Epithelial cell of esophagus (primary cell): ENCODE results near the gene PSMD4.

Experiments used
- DNase-seq: peaks from one replicate; pipeline ENCODE4 v3.0.0; 2010; ENCODE audit warnings: low read depth
- H3K4me3 ChIP-seq: 2 replicates; pipeline ENCODE4 v1.5.1; 2011; ENCODE audit warnings: mild to moderate bottlenecking, low read length, control low read depth
- TF ChIP-seq, protein P1 (sequence below): IDR thresholded peaks from 2 replicates; pipeline ENCODE4 v1.5.1; 2011; ENCODE audit warnings: low read depth, mild to moderate bottlenecking, low read length, control low read depth, inconsistent platforms; ENCODE audit not compliant: insufficient read depth; ENCODE audit errors: missing control alignments

The PSMD4 gene

DNA sequence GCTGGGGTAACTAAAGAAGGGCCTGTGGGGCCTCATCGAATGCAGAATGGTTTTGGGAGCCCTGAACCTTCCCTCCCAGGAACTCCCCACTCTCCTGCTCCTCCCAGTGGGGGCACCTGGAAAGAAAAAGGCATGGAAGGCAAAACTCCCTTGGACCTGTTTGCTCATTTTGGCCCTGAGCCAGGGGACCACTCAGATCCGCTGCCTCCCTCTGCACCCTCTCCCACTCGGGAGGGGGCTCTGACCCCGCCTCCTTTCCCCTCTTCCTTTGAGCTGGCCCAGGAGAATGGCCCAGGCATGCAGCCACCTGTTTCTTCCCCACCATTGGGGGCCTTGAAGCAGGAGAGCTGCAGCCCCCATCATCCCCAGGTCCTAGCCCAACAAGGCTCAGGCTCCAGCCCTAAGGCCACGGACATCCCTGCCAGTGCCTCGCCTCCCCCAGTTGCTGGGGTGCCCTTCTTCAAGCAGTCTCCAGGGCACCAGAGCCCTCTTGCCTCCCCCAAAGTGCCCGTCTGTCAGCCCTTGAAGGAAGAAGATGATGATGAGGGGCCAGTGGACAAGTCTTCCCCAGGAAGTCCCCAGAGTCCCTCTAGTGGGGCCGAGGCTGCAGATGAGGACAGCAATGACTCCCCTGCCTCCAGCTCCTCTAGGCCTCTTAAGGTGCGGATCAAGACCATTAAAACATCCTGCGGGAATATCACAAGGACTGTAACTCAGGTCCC is 32.2 kb downstream of the PSMD4 start:
- TF ChIP-seq, protein P1, sequence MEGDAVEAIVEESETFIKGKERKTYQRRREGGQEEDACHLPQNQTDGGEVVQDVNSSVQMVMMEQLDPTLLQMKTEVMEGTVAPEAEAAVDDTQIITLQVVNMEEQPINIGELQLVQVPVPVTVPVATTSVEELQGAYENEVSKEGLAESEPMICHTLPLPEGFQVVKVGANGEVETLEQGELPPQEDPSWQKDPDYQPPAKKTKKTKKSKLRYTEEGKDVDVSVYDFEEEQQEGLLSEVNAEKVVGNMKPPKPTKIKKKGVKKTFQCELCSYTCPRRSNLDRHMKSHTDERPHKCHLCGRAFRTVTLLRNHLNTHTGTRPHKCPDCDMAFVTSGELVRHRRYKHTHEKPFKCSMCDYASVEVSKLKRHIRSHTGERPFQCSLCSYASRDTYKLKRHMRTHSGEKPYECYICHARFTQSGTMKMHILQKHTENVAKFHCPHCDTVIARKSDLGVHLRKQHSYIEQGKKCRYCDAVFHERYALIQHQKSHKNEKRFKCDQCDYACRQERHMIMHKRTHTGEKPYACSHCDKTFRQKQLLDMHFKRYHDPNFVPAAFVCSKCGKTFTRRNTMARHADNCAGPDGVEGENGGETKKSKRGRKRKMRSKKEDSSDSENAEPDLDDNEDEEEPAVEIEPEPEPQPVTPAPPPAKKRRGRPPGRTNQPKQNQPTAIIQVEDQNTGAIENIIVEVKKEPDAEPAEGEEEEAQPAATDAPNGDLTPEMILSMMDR: no peak
- no peak overlapping the region for H3K4me3 ChIP-seq

DNA sequence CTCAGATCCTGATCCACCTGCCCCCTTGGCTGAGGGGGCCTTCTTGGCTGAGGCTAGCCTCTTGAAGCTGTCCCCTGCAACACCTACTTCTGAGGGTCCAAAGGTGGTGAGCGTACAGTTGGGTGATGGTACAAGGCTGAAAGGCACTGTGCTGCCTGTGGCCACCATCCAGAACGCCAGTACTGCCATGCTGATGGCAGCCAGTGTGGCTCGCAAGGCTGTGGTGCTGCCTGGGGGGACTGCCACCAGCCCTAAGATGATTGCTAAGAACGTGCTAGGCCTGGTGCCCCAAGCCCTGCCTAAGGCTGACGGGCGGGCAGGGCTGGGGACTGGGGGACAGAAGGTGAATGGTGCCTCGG is 32.8 kb downstream of the PSMD4 start:
- TF ChIP-seq, protein P1: no peak
- no peak overlapping the region for H3K4me3 ChIP-seq
- no peak for DNase-seq

More for the DNA sequence above, 32.2 kb downstream of the PSMD4 start:
- no peak for DNase-seq

DNA sequence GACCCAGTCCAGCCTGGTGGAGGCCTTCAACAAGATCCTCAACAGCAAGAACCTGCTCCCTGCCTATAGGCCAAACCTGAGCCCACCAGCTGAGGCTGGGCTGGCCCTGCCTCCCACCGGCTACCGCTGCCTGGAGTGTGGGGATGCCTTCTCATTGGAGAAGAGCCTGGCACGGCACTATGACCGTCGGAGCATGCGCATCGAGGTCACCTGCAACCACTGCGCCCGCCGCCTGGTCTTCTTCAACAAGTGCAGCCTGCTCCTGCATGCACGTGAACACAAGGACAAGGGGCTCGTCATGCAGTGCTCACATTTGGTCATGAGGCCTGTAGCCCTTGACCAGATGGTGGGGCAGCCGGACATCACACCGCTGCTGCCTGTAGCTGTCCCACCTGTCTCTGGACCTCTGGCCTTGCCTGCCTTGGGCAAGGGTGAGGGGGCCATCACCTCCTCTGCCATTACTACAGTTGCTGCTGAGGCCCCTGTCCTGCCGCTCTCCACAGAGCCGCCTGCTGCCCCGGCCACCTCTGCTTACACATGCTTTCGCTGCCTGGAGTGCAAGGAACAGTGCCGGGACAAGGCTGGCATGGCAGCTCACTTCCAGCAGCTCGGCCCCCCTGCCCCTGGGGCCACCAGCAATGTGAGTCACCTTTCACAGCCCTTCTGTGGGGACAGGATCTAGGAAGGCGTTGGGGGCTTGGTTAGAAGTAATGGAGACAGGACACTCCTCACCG is 33.4 kb downstream of the PSMD4 start:
- DNase-seq: no peak
- TF ChIP-seq, protein P1: no peak

DNA sequence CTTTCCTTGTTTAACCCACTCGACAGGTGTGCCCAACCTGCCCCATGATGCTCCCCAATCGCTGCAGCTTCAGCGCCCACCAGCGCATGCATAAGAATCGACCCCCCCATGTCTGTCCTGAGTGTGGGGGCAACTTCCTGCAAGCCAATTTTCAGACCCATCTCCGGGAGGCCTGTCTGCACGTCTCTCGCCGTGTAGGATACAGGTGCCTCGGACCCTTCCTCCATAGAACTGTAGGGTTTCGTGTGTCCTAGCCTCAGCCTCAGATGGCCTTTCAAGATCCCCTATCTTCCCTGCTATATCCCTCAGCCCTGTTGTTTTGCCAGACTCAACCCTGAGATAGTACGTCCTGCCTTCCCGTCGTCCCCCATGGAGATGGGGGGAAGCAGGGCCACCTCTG is 34.0 kb downstream of the PSMD4 start:
- TF ChIP-seq, protein P1: no peak

More for the DNA sequence above, 33.4 kb downstream of the PSMD4 start:
- no peak overlapping the region for H3K4me3 ChIP-seq

DNA sequence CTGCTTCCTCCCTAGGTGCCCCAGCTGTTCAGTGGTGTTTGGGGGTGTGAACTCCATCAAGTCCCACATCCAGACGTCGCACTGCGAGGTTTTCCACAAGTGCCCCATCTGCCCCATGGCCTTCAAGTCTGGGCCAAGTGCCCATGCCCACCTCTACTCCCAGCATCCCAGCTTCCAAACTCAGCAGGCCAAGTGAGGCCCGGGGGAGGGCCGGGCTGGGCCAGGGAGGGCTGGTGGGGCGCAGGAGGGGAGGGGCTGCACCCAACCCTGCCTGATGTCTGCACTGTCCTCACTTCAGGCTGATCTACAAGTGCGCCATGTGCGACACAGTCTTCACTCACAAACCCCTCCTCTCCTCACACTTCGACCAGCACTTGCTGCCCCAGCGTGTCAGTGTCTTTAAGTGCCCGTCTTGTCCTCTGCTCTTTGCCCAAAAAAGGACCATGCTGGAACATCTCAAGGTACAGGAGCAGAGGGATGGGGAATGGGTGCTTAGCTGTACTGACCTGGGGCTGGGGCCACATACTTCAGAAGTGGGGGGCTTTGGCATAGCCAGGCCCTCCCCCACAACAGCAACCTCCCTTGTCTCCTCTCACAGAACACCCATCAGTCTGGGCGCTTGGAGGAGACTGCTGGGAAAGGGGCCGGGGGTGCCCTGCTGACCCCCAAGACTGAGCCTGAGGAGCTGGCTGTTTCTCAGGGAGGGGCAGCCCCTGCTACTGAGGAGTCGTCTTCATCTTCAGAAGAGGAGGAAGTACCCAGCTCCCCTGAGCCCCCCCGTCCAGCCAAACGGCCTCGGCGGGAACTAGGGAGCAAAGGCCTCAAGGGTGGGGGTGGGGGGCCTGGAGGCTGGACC is 34.8 kb downstream of the PSMD4 start:
- TF ChIP-seq, protein P1: no peak
- H3K4me3 ChIP-seq: no peak overlapping the region
- DNase-seq: no peak

More for the DNA sequence above, 34.0 kb downstream of the PSMD4 start:
- DNase-seq: no peak
- H3K4me3 ChIP-seq: no peak overlapping the region

DNA sequence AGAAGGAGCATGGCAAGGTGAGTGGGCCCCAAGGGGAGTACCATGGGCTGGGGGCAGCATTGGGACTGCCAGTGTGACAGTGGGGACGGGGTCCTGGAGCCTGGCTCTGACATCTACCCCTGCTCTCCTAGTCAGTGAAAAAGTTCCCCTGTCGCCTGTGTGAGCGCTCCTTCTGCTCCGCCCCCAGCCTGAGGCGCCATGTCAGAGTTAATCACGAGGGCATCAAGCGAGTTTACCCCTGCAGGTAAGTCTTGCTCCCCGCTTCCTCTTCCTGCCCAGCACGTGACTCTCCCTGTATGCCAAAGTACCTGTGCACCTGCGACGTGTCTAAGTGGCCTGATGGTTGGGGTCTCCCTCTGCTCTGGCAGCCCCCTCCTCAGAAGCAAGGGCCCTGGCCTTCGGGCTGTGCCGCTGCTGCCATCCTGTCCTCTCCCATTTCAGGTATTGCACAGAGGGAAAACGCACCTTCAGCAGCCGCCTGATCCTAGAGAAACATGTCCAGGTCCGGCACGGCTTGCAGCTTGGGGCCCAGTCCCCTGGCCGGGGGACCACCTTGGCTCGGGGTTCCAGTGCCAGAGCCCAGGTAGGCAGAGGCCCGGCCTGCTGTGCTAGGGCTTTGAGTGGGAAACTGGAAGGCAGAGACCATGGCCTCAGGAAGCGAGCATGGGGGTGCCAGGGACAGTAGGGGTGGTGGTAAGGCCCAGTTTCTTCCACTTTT is 35.6 kb downstream of the PSMD4 start:
- H3K4me3 ChIP-seq: no peak overlapping the region
- DNase-seq: no peak

More for the DNA sequence above, 35.6 kb downstream of the PSMD4 start:
- TF ChIP-seq, protein P1: no peak
